ENCODE measurements around the gene DCAF6.

The DCAF6 gene

GRCh38 chr1:168100315-168101002, 164.0 kb downstream of the DCAF6 start:
- no peak overlapping the region for H3K27ac Mint-ChIP-seq
- H3K9me3 Mint-ChIP-seq: no peaks in the 10 kb centered on the region
- H3K4me1 Mint-ChIP-seq (ENCODE audit: low read depth): no peaks in the 10 kb centered on the region
- H3K4me3 Mint-ChIP-seq: no peak overlapping the region
- no peaks in the 10 kb centered on the region for H3K36me3 Mint-ChIP-seq (ENCODE audit: low read depth)
- H3K27me3 Mint-ChIP-seq: no peaks in the 10 kb centered on the region

GRCh38 chr1:168101336-168101735, 164.9 kb downstream of the DCAF6 start:
- H3K36me3 Mint-ChIP-seq (ENCODE audit: low read depth): no peaks in the 10 kb centered on the region
- no peaks in the 10 kb centered on the region for H3K9me3 Mint-ChIP-seq
- no peaks in the 10 kb centered on the region for H3K4me1 Mint-ChIP-seq (ENCODE audit: low read depth)
- H3K4me3 Mint-ChIP-seq: no peak overlapping the region
- H3K27me3 Mint-ChIP-seq: no peaks in the 10 kb centered on the region
- H3K27ac Mint-ChIP-seq: no peak overlapping the region

- Mint-ChIP-seq H3K4me3 (no peak overlapping the region), H3K9me3 (no peaks in the 10 kb centered on the region), H3K27me3 (no peaks in the 10 kb centered on the region), H3K27ac (no peak overlapping the region), H3K36me3 (ENCODE audit: low read depth) (no peaks in the 10 kb centered on the region), H3K4me1 (ENCODE audit: low read depth) (no peaks in the 10 kb centered on the region)
These were observed 166.0 kb downstream of the DCAF6 start for GRCh38 chr1:168102487-168102886.

- no peaks in the 10 kb centered on the region for H3K9me3 Mint-ChIP-seq
- no peaks in the 10 kb centered on the region for H3K4me1 Mint-ChIP-seq (ENCODE audit: low read depth)
- no peaks in the 10 kb centered on the region for H3K36me3 Mint-ChIP-seq (ENCODE audit: low read depth)
- H3K27me3 Mint-ChIP-seq: no peaks in the 10 kb centered on the region
- no peak overlapping the region for H3K27ac Mint-ChIP-seq
- H3K4me3 Mint-ChIP-seq: no peak overlapping the region
These were observed 168.1 kb downstream of the DCAF6 start for GRCh38 chr1:168104535-168104934.

GRCh38 chr1:168105846-168106245, 169.4 kb downstream of the DCAF6 start:
- no peak overlapping the region for H3K27ac Mint-ChIP-seq
- H3K9me3 Mint-ChIP-seq: no peaks in the 10 kb centered on the region
- no peaks in the 10 kb centered on the region for H3K36me3 Mint-ChIP-seq (ENCODE audit: low read depth)
- no peaks in the 10 kb centered on the region for H3K27me3 Mint-ChIP-seq
- no peaks in the 10 kb centered on the region for H3K4me1 Mint-ChIP-seq (ENCODE audit: low read depth)
- H3K4me3 Mint-ChIP-seq: no peak overlapping the region

- H3K27ac Mint-ChIP-seq: no peak overlapping the region
- H3K9me3 Mint-ChIP-seq: no peaks in the 10 kb centered on the region
- H3K4me3 Mint-ChIP-seq: no peak overlapping the region
- H3K27me3 Mint-ChIP-seq: no peaks in the 10 kb centered on the region
- H3K36me3 Mint-ChIP-seq (ENCODE audit: low read depth): no peaks in the 10 kb centered on the region
- H3K4me1 Mint-ChIP-seq (ENCODE audit: low read depth): no peaks in the 10 kb centered on the region
These were observed 169.8 kb downstream of the DCAF6 start for GRCh38 chr1:168106274-168106673.

GRCh38 chr1:168110896-168111545, 174.5 kb downstream of the DCAF6 start:
- peaks cover 10% of the 10 kb centered on the region for H3K4me1 Mint-ChIP-seq (ENCODE audit: low read depth)
- H3K27ac Mint-ChIP-seq: no peak overlapping the region
- no peaks in the 10 kb centered on the region for H3K9me3 Mint-ChIP-seq
- H3K36me3 Mint-ChIP-seq (ENCODE audit: low read depth): no peaks in the 10 kb centered on the region
- no peak overlapping the region for H3K4me3 Mint-ChIP-seq
- no peaks in the 10 kb centered on the region for H3K27me3 Mint-ChIP-seq

GRCh38 chr1:168112673-168113305, 176.3 kb downstream of the DCAF6 start:
- no peaks in the 10 kb centered on the region for H3K9me3 Mint-ChIP-seq
- H3K4me1 Mint-ChIP-seq (ENCODE audit: low read depth): peaks cover 10% of the 10 kb centered on the region
- H3K27ac Mint-ChIP-seq: no peak overlapping the region

GRCh38 chr1:168114845-168115244, 178.4 kb downstream of the DCAF6 start:
- no peak overlapping the region for H3K4me3 Mint-ChIP-seq
- peaks cover 6% of the 10 kb centered on the region for H3K27me3 Mint-ChIP-seq
- no peaks in the 10 kb centered on the region for H3K9me3 Mint-ChIP-seq

More at GRCh38 chr1:168112673-168113305, 176.3 kb downstream of the DCAF6 start:
- peaks cover 1% of the 10 kb centered on the region for H3K27me3 Mint-ChIP-seq
- no peaks in the 10 kb centered on the region for H3K36me3 Mint-ChIP-seq (ENCODE audit: low read depth)
- no peak overlapping the region for H3K4me3 Mint-ChIP-seq

GRCh38 chr1:168116327-168116799, 179.9 kb downstream of the DCAF6 start:
- H3K4me1 Mint-ChIP-seq (ENCODE audit: low read depth): peaks cover 10% of the 10 kb centered on the region
- peaks cover 3% of the 10 kb centered on the region for H3K36me3 Mint-ChIP-seq (ENCODE audit: low read depth)
- H3K27me3 Mint-ChIP-seq: peaks cover 6% of the 10 kb centered on the region
- no peak overlapping the region for H3K4me3 Mint-ChIP-seq
- no peak overlapping the region for H3K27ac Mint-ChIP-seq
- H3K9me3 Mint-ChIP-seq: no peaks in the 10 kb centered on the region

More at GRCh38 chr1:168114845-168115244, 178.4 kb downstream of the DCAF6 start:
- H3K27ac Mint-ChIP-seq: no peak overlapping the region
- H3K36me3 Mint-ChIP-seq (ENCODE audit: low read depth): peaks cover 3% of the 10 kb centered on the region
- peaks cover 10% of the 10 kb centered on the region for H3K4me1 Mint-ChIP-seq (ENCODE audit: low read depth)

- H3K36me3 Mint-ChIP-seq (ENCODE audit: low read depth): peaks cover 3% of the 10 kb centered on the region
- no peaks in the 10 kb centered on the region for H3K4me1 Mint-ChIP-seq (ENCODE audit: low read depth)
- H3K4me3 Mint-ChIP-seq: no peak overlapping the region
- peaks cover 22% of the 10 kb centered on the region for H3K27me3 Mint-ChIP-seq
- no peaks in the 10 kb centered on the region for H3K9me3 Mint-ChIP-seq
- no peak overlapping the region for H3K27ac Mint-ChIP-seq
These were observed 183.3 kb downstream of the DCAF6 start for GRCh38 chr1:168119750-168120149.

- Mint-ChIP-seq H3K4me1 (ENCODE audit: low read depth) (no peaks in the 10 kb centered on the region), H3K4me3 (no peak overlapping the region), H3K36me3 (ENCODE audit: low read depth) (peaks cover 3% of the 10 kb centered on the region), H3K27ac (no peak overlapping the region), H3K27me3 (peaks cover 23% of the 10 kb centered on the region), H3K9me3 (no peaks in the 10 kb centered on the region)
These were observed 185.0 kb downstream of the DCAF6 start for GRCh38 chr1:168121401-168122011.

- H3K4me1 Mint-ChIP-seq (ENCODE audit: low read depth): no peaks in the 10 kb centered on the region
- H3K27me3 Mint-ChIP-seq: peaks cover 29% of the 10 kb centered on the region
- H3K27ac Mint-ChIP-seq: no peak overlapping the region
- H3K36me3 Mint-ChIP-seq (ENCODE audit: low read depth): no peaks in the 10 kb centered on the region
- H3K4me3 Mint-ChIP-seq: no peak overlapping the region
- H3K9me3 Mint-ChIP-seq: peaks cover 4% of the 10 kb centered on the region
These were observed 188.6 kb downstream of the DCAF6 start for GRCh38 chr1:168125051-168125450.
